Measurements from ENCODE around the gene TEAD2.
"Not testable (repeated sequence)": the region's sequence is repeated elsewhere in the genome, so short reads cannot be mapped to it uniquely, and the experiment has no call there.

TEAD2 gene

GRCh38 chr19:49331187-49331586 lies 31.0 kb downstream of the TEAD2 start:
- DNase-seq: not testable (repeated sequence)

GRCh38 chr19:49328741-49329140 lies 33.5 kb downstream of the TEAD2 start:
- DNase-seq: no peak

GRCh38 chr19:49327878-49328544 lies 34.2 kb downstream of the TEAD2 start:
- no peak for DNase-seq

- no peak for DNase-seq
Observed at GRCh38 chr19:49326165-49326704, 36.0 kb downstream of the TEAD2 start.

- not testable (repeated sequence) for DNase-seq
Observed at GRCh38 chr19:49325756-49326155, 36.5 kb downstream of the TEAD2 start.

- DNase-seq: no peak
Observed at GRCh38 chr19:49324801-49325576, 37.2 kb downstream of the TEAD2 start, which contains the start of gene SLC6A16. SLC6A16 (minus strand) TSS chr19:49325191; CDS start chr19:49311347, 13,844 bp downstream.

GRCh38 chr19:49318296-49318695 lies 43.9 kb downstream of the TEAD2 start:
- no peak for DNase-seq

- no peak for DNase-seq
Observed at GRCh38 chr19:49316284-49316683, 45.9 kb downstream of the TEAD2 start.

- DNase-seq: no peak
Observed at GRCh38 chr19:49315111-49315510, 47.1 kb downstream of the TEAD2 start.

GRCh38 chr19:49309087-49309486 lies 53.1 kb downstream of the TEAD2 start:
- DNase-seq: no peak

- not testable (repeated sequence) for DNase-seq
Observed at GRCh38 chr19:49306734-49307133, 55.5 kb downstream of the TEAD2 start.

GRCh38 chr19:49301866-49302252 lies 60.4 kb downstream of the TEAD2 start:
- no peak for DNase-seq

GRCh38 chr19:49301165-49301865 lies 60.9 kb downstream of the TEAD2 start:
- DNase-seq: no peak

- not testable (repeated sequence) for DNase-seq
Observed at GRCh38 chr19:49298653-49299052, 63.6 kb downstream of the TEAD2 start.

GRCh38 chr19:49297403-49297802 lies 64.8 kb downstream of the TEAD2 start:
- DNase-seq: no peak

GRCh38 chr19:49295208-49295880 lies 66.9 kb downstream of the TEAD2 start:
- no peak for DNase-seq

- no peak for DNase-seq
Observed at GRCh38 chr19:49294401-49294800, 67.8 kb downstream of the TEAD2 start.

All from NCI-H446 treated with DMSO at 0.1 percent for 48 hours (cell line).